22Rv1 (cell line): Measurements from ENCODE around the gene PRELID2.

ENCODE experiments used
- ZFX ChIP-seq: fragments of 450-650 bp; IDR thresholded peaks from 2 replicates; pipeline ENCODE4 v1.6.1; 2017; ENCODE audit warnings: antibody characterized with exemption, borderline replicate concordance
- TF ChIP-seq, protein P1 (sequence below): fragments of 450-650 bp; IDR thresholded peaks from 2 replicates; pipeline ENCODE4 v1.5.1; 2017; ENCODE audit warnings: mild to moderate bottlenecking

DNA sequence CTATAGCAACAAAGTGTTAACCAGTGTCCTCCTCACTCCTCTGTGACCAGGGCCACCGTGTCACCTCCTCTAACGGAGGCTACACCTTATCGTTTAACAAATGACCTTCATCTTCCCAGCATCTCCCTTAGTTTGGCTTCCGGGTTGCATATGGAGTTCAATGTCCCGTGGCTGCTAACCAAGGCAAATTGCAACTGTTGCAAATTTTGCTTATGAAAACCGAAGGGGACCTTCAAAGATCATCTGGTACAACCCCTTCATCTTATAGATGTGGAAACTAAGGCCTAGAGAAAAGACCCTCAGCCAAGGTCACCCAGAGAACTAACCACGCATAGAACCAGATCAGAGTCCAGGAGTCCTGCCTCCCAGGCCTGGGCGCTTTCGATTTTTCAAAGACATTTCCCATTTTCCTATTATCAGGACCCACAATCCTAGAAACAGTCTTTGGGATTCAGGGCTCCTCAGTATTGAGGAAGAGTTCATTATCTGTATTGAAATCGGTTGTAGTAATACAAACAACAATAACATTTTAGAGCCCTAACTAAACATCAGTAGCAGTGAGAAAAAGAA, 1.4 kb downstream of the PRELID2 start:
- TF ChIP-seq, protein P1, sequence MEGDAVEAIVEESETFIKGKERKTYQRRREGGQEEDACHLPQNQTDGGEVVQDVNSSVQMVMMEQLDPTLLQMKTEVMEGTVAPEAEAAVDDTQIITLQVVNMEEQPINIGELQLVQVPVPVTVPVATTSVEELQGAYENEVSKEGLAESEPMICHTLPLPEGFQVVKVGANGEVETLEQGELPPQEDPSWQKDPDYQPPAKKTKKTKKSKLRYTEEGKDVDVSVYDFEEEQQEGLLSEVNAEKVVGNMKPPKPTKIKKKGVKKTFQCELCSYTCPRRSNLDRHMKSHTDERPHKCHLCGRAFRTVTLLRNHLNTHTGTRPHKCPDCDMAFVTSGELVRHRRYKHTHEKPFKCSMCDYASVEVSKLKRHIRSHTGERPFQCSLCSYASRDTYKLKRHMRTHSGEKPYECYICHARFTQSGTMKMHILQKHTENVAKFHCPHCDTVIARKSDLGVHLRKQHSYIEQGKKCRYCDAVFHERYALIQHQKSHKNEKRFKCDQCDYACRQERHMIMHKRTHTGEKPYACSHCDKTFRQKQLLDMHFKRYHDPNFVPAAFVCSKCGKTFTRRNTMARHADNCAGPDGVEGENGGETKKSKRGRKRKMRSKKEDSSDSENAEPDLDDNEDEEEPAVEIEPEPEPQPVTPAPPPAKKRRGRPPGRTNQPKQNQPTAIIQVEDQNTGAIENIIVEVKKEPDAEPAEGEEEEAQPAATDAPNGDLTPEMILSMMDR: no peak
- TF ChIP-seq ZFX: no peak
